OCI-LY1 (cell line): ENCODE results near the gene SIGLEC8.
A peak's percentile ranks its signal among the peaks of the same experiment; 100 is the strongest.
"Not testable (repeated sequence)": the region's sequence is repeated elsewhere in the genome, so short reads cannot be mapped to it uniquely, and the experiment has no call there.

Source experiments
- H2AFZ ChIP-seq: fragments of 200-600 bp; sonication (generic), shearing (Covaris generic); 2 replicates; pipeline ENCODE4 v1.6.0; 2014; ENCODE audit warnings: antibody characterized with exemption, mild to moderate bottlenecking, low read length
- H3F3A ChIP-seq: fragments of 200-600 bp; sonication (generic), shearing (Covaris generic); 2 replicates; pipeline ENCODE4 v1.6.0; 2014; ENCODE audit warnings: mild to moderate bottlenecking, antibody characterized with exemption, low read length, moderate library complexity; ENCODE audit not compliant: insufficient read depth
- H3K27ac ChIP-seq: fragments of 200-600 bp; sonication (generic); 2 replicates; pipeline ENCODE4 v1.5.1; 2014; ENCODE audit warnings: low read length, mixed run types, mild to moderate bottlenecking, low read depth; ENCODE audit not compliant: poor library complexity, severe bottlenecking
- H3K27me3 ChIP-seq: fragments of 200-600 bp; sonication (generic); 2 replicates; pipeline ENCODE4 v1.6.0; 2014; ENCODE audit warnings: antibody characterized with exemption, mild to moderate bottlenecking, low read length, moderate library complexity; ENCODE audit not compliant: insufficient read depth
- H3K36me3 ChIP-seq: fragments of 200-600 bp; sonication (generic); 2 replicates; pipeline ENCODE4 v1.6.1; 2014; ENCODE audit warnings: mild to moderate bottlenecking, antibody characterized with exemption, low read length, moderate library complexity, mixed read lengths; ENCODE audit not compliant: insufficient read depth
- H3K4me1 ChIP-seq: fragments of 200-600 bp; sonication (generic); 2 replicates; pipeline ENCODE4 v1.5.1; 2014; ENCODE audit warnings: mild to moderate bottlenecking, low read length, moderate library complexity; ENCODE audit not compliant: insufficient read depth, severe bottlenecking
- H3K4me2 ChIP-seq: fragments of 200-600 bp; sonication (generic), shearing (Covaris generic); 2 replicates; pipeline ENCODE4 v1.6.1; 2014; ENCODE audit warnings: low read length
- H3K4me3 ChIP-seq: fragments of 200-600 bp; sonication (generic); 2 replicates; pipeline ENCODE4 v1.5.1; 2014; ENCODE audit warnings: low read length, low read depth, mild to moderate bottlenecking, mixed read lengths; ENCODE audit not compliant: poor library complexity, severe bottlenecking
- H3K79me2 ChIP-seq: fragments of 200-600 bp; shearing (Covaris generic); 2 replicates; pipeline ENCODE4 v1.6.1; 2016; ENCODE audit warnings: mixed run types, low read length, mixed read lengths; ENCODE audit not compliant: insufficient read depth
- H3K9ac ChIP-seq: fragments of 200-600 bp; sonication (generic), shearing (Covaris generic); 2 replicates; pipeline ENCODE4 v1.6.1; 2014; ENCODE audit warnings: mild to moderate bottlenecking, low read length, mixed read lengths
- H3K9me2 ChIP-seq: fragments of 200-600 bp; sonication (generic), shearing (Covaris generic); 2 replicates; pipeline ENCODE4 v1.6.1; 2014; ENCODE audit warnings: low read depth, mild to moderate bottlenecking, low read length, mixed read lengths
- H3K9me3 ChIP-seq: fragments of 200-600 bp; shearing (Covaris generic); 2 replicates; pipeline ENCODE4 v1.6.1; 2014; ENCODE audit warnings: low read length, mixed read lengths
- H4K20me1 ChIP-seq: fragments of 200-600 bp; sonication (generic), shearing (Covaris generic); 2 replicates; pipeline ENCODE4 v1.6.0; 2016; ENCODE audit warnings: mild to moderate bottlenecking, low read length; ENCODE audit not compliant: insufficient read depth
- EZH2 ChIP-seq: fragments of 200-600 bp; sonication (generic), shearing (Covaris generic); IDR thresholded peaks from 2 replicates; pipeline ENCODE4 v1.8.0; 2017; ENCODE audit warnings: borderline replicate concordance, mixed run types, mild to moderate bottlenecking, antibody characterized with exemption, low read length, moderate library complexity, mixed read lengths
- TF ChIP-seq, protein P1 (sequence below): fragments of 200-600 bp; sonication (generic), shearing (Covaris generic); IDR thresholded peaks from 2 replicates; pipeline ENCODE4 v1.5.1; 2017; ENCODE audit warnings: mild to moderate bottlenecking, antibody characterized with exemption, low read length, moderate library complexity, mixed read lengths

SIGLEC8 gene

DNA sequence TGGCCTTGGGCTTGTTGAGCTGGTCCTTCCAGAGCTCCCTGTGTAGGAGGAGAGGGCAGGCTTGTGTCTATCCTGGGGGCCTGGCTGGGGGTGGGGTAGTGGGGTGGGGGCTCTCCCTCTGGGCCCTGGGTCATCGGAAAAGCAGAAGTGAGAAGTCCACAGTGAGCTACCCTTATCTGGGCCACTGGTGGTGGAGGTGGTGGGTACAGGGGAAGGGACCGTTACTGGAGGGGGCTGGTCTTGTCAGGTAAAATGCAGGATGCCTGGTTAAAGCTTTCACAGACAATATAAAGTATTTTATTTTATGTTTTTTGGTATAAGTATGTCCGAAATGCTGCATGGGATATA lies 40.5 kb downstream of the SIGLEC8 start:
- peaks cover 23% of the 10 kb centered on the region for H3K4me1 ChIP-seq
- peaks cover 17% of the 10 kb centered on the region; the same call in 1 of the 2 replicates for H3K36me3 ChIP-seq
- H3K9me2 ChIP-seq, result no peaks in the 10 kb centered on the region
- peak overlapping the region; percentile 93 for H3K4me2 ChIP-seq
- H2AFZ ChIP-seq, result no peak overlapping the region
- H3K27ac ChIP-seq, result peak overlapping the region; percentile 76
- TF ChIP-seq EZH2, result no peak
- TF ChIP-seq, protein P1, sequence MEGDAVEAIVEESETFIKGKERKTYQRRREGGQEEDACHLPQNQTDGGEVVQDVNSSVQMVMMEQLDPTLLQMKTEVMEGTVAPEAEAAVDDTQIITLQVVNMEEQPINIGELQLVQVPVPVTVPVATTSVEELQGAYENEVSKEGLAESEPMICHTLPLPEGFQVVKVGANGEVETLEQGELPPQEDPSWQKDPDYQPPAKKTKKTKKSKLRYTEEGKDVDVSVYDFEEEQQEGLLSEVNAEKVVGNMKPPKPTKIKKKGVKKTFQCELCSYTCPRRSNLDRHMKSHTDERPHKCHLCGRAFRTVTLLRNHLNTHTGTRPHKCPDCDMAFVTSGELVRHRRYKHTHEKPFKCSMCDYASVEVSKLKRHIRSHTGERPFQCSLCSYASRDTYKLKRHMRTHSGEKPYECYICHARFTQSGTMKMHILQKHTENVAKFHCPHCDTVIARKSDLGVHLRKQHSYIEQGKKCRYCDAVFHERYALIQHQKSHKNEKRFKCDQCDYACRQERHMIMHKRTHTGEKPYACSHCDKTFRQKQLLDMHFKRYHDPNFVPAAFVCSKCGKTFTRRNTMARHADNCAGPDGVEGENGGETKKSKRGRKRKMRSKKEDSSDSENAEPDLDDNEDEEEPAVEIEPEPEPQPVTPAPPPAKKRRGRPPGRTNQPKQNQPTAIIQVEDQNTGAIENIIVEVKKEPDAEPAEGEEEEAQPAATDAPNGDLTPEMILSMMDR, result no peak
- no peaks in the 10 kb centered on the region for H4K20me1 ChIP-seq
- no peaks in the 10 kb centered on the region for H3K9me3 ChIP-seq
- no peaks in the 10 kb centered on the region for H3K79me2 ChIP-seq
- peak overlapping the region; percentile 84 for H3K4me3 ChIP-seq
- peak overlapping the region; percentile 86 for H3K9ac ChIP-seq
- no peaks in the 10 kb centered on the region for H3K27me3 ChIP-seq
- no peaks in the 10 kb centered on the region for H3F3A ChIP-seq

DNA sequence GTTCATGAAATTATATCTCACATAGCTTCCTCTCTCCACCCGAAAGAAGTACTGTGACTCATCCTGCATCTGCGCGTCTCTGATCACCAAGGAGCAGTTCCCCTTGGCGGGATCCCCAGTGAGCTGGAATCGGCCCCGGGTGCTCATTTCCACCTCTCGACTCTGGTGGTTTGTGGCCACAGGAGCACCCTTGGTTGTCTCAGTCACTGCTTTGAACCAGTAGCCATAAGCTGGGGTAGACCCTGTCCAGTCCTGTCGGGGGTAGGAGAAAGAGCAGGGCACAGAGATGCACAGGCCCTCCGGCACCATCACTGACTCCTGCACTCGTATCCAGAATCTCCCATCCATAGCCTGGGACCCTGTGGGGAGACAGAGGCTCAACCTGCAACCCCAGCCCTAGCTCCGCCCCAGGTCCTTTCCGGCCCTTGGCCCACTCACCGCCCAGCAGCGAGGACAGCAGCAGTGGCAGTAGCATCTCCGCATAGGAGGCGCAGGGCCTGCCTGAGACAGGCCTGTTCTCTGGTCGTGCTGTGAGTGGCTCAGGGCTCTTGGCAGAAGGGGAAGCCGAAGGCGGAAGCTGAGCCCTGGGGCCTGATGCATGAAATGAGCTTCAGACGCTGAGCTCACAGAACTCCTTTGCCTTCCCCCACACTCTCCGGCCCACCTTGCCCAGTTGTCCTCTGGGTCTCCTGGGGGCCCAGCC lies 41.0 kb downstream of the SIGLEC8 start, which contains the start of gene SIGLEC10:
Gene SIGLEC10, minus strand, starts transcription at position 536 of the 703 bp plus-strand sequence. Its CDS starts 61 bp downstream, at position 475.
- no peak for TF ChIP-seq EZH2
- TF ChIP-seq, protein P1, result peak; percentile 9; the same call in 1 of the 2 replicates
- H3K4me3 ChIP-seq, result peak within 1 kb of the TSS; percentile 84
- peak within 1 kb of the TSS; percentile 86 for H3K9ac ChIP-seq
- H3K4me2 ChIP-seq, result peak within 1 kb of the TSS; percentile 93
- H3K9me2 ChIP-seq, result no peaks in the 10 kb centered on the region
- no peaks in the 10 kb centered on the region for H3K27me3 ChIP-seq
- H3K36me3 ChIP-seq, result peaks cover 17% of the 10 kb centered on the region; the same call in 1 of the 2 replicates
- no peaks in the 10 kb centered on the region for H4K20me1 ChIP-seq
- H3K79me2 ChIP-seq, result no peaks in the 10 kb centered on the region
- H2AFZ ChIP-seq, result peak within 1 kb of the TSS; percentile 83; the same call in 1 of the 2 replicates
- peak within 1 kb of the TSS; percentile 76 for H3K27ac ChIP-seq
- peaks cover 23% of the 10 kb centered on the region for H3K4me1 ChIP-seq
- no peaks in the 10 kb centered on the region for H3F3A ChIP-seq
- H3K9me3 ChIP-seq, result no peaks in the 10 kb centered on the region

DNA sequence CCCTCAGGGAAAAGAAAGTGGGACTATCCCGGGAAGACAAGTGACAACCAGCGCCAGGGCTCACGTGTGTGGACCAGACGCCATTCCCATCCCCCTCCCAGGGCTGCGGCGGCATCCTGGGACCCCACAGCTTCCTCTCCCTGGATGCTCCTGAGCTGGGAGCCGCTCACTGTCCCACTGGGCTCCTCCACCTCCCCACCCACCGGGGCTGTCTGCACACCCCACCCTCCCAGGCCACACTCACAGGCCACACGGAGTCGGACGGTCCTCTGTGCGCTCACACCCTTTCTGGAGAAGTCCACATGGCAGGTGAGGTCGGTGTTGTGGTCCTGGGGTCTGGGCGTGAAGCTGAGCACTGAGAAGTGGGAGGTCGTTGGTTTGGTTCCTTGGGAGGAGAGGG lies 41.8 kb downstream of the SIGLEC8 start:
- not testable (repeated sequence) for H3K79me2 ChIP-seq, H3F3A ChIP-seq, H2AFZ ChIP-seq, H3K9me2 ChIP-seq, H4K20me1 ChIP-seq, H3K27ac ChIP-seq, H3K9me3 ChIP-seq, H3K27me3 ChIP-seq
- H3K4me3 ChIP-seq, result peak overlapping the region; percentile 84
- H3K9ac ChIP-seq, result peak overlapping the region; percentile 86; the same call in 1 of the 2 replicates
- peaks cover 17% of the 10 kb centered on the region; the same call in 1 of the 2 replicates for H3K36me3 ChIP-seq
- peaks cover 23% of the 10 kb centered on the region for H3K4me1 ChIP-seq
- H3K4me2 ChIP-seq, result peak overlapping the region; percentile 93

DNA sequence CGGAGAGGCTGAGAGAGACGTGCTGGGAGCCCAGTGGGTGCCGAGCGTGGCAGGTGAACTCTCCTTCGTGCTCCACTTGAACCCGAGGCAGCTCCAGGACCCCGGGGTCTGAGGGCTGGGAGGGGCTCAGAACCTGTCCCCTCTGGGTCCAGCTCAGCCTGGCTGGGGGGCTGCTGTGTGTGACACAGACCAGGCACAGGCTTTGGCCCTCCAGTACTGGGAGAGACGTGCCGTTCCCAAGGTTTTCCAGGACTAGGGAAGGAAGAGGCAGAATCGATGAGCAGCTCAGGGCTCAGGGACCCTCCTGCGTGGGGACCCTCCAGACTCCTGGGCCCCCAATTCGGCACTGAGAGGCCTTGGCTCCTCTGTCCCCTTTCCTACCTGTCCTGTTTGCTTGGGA lies 43.1 kb downstream of the SIGLEC8 start:
- no peaks in the 10 kb centered on the region for H4K20me1 ChIP-seq
- H3K79me2 ChIP-seq, result no peaks in the 10 kb centered on the region
- no peak overlapping the region for H3K27ac ChIP-seq
- H3K27me3 ChIP-seq, result no peaks in the 10 kb centered on the region
- H3K4me3 ChIP-seq, result no peak overlapping the region
- peaks cover 23% of the 10 kb centered on the region for H3K4me1 ChIP-seq
- no peak overlapping the region for H2AFZ ChIP-seq
- H3K9me2 ChIP-seq, result no peaks in the 10 kb centered on the region
- H3K9ac ChIP-seq, result no peak overlapping the region
- no peaks in the 10 kb centered on the region for H3F3A ChIP-seq
- no peak overlapping the region for H3K4me2 ChIP-seq
- TF ChIP-seq EZH2, result no peak
- TF ChIP-seq, protein P1, result no peak
- H3K9me3 ChIP-seq, result no peaks in the 10 kb centered on the region
- peaks cover 17% of the 10 kb centered on the region; the same call in 1 of the 2 replicates for H3K36me3 ChIP-seq
